Sigmoid colon (tissue), 7 donors: ENCODE data around the gene STK33. TPM values are rescaled to one million over a fixed set of nuclear protein-coding genes. Genes with fewer than 3 reads are reported as not detected.

Experiments used
- DNase-seq: peaks from one replicate; pipeline ENCODE4 v3.0.0-alpha.2; 2019
- H3K27ac ChIP-seq, 4 donors: fragments of 200-600 bp; sonication (generic); one replicate each; pipeline ENCODE4 v1.5.1; 2016 to 2019; ENCODE audit warnings: mild to moderate bottlenecking in 1 of 4
- H3K27me3 ChIP-seq, 3 donors: fragments of 200-600 bp; sonication (generic); one replicate each; pipeline ENCODE4 v1.5.1; 2019; ENCODE audit warnings: mild to moderate bottlenecking in 1 of 3
- H3K36me3 ChIP-seq, 4 donors: fragments of 200-600 bp; sonication (generic); one replicate each; pipeline ENCODE4 v1.5.1; 2016 to 2019
- H3K4me1 ChIP-seq, 4 donors: fragments of 200-600 bp; sonication (generic); one replicate each; pipeline ENCODE4 v1.5.1; 2017 to 2019
- H3K4me3 ChIP-seq, 4 donors: fragments of 200-600 bp; sonication (generic); one replicate each; pipeline ENCODE4 v1.5.1; 2017 to 2019; ENCODE audit warnings: mild to moderate bottlenecking in 2 of 4, moderate library complexity in 1 of 4
- H3K9me3 ChIP-seq, 4 donors: fragments of 200-600 bp in 3 of 4; sonication (generic) in 3 of 4; one replicate each; pipeline versions ENCODE4 v1.5.1 to v1.6.1; 2013 to 2019
- CTCF ChIP-seq, 4 experiments: fragments of 450-650 bp in 3 of 4; fragments of 200-600 bp in 1 of 4; IDR thresholded peaks; one replicate each; pipeline ENCODE4 v1.5.1; 2016 to 2019; ENCODE audit warnings: antibody characterized with exemption in 4 of 4, mild to moderate bottlenecking in 3 of 4, moderate library complexity in 2 of 4
- EP300 ChIP-seq, 4 donors: sonication (generic); formaldehyde crosslinking; IDR thresholded peaks; one replicate each; pipeline ENCODE4 v1.6.1; 2017; ENCODE audit warnings: antibody characterized with exemption in 4 of 4
- POLR2A ChIP-seq, 2 donors: fragments of 450-650 bp; IDR thresholded peaks; one replicate each; pipeline ENCODE4 v1.6.1; 2016; ENCODE audit warnings: antibody characterized with exemption in 2 of 2, mild to moderate bottlenecking in 2 of 2, moderate library complexity in 2 of 2
- POLR2AphosphoS5 ChIP-seq, 4 donors: sonication (generic); formaldehyde crosslinking; IDR thresholded peaks; one replicate each; pipeline ENCODE4 v1.6.1; 2017; ENCODE audit warnings: antibody characterized with exemption in 4 of 4
- WGBS, 2 donors: extraction: QIAGEN DNeasy Blood & Tissue Kit; methylation state at CpG; one replicate each; pipeline ENCODE4 v1.1.7; 2013; 5-methylcytosine and 5-hydroxymethylcytosine counted together
- intact Hi-C: fragments of 100-400 bp; cut with DNase I; formaldehyde crosslinking; loops from one replicate; pipeline ENCODE4 v1.15.1; 2023
- polyA plus RNA-seq, 3 donors: library from polyadenylated mRNA; stranded (reverse); fragments of 200-250 nt; gene quantifications; one replicate each; pipeline ENCODE4 v1.2.3, GENCODE V29; 2013
- total RNA-seq, 4 donors: library from RNA; depleted of rRNA; stranded (reverse); fragments of >200 nt; gene quantifications; one replicate each; pipeline ENCODE4 v1.1.0, GENCODE V29; 2016
- donor health status: healthy with polysubstance abuse.
- donor health status: Bipolar disorder and iron deficiency.
- donor health status: healthy.

The STK33 gene
- total and polyA plus RNA-seq, 7 donors = 2.0 to 23.8 (median 20.6) TPM; not detected in 2

DNA sequence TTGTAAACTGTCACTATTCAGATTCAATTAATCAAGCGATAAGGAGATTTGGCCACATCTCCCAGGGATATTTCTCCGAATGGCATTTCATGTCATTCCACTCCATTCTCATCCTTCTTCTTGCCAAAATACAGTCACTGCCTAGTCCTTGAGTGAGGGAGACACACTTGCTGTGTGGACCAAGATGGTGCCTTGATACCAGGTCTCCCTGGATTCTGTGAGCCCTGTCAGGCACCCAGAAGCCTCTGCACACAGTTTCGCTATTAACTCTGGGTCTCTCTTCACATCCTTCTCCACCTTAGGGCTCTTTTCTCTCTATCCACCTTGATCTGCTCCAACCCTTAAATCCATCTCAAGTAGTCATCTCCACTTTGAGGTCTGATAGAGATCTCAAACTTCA, 210.4 kb downstream of the STK33 start:
- intact Hi-C loops = no loop called here
- Histone ChIP-seq H3K4me1 (peaks cover 0 to 3% (median 1%) of the 10 kb centered on the region in 4 donors), H3K27me3 (no peaks in the 10 kb centered on the region), H3K36me3 (no peaks in the 10 kb centered on the region), H3K9me3 (no peaks in the 10 kb centered on the region), H3K4me3 (no peak overlapping the region), H3K27ac (peak overlapping the region in 1 of 4 donors; percentile 57)
- 94 to 97% methylated on average over 3 of the region's 3 CpGs for WGBS, 2 donors
- TF ChIP-seq POLR2AphosphoS5 (IDR thresholded peaks at IDR 0.05) (no peak), CTCF (IDR thresholded peaks at IDR 0.05) (no peak), EP300 (IDR thresholded peaks at IDR 0.05) (no peak), POLR2A (IDR thresholded peaks at IDR 0.05) (no peak)
- DNase-seq = no peak

DNA sequence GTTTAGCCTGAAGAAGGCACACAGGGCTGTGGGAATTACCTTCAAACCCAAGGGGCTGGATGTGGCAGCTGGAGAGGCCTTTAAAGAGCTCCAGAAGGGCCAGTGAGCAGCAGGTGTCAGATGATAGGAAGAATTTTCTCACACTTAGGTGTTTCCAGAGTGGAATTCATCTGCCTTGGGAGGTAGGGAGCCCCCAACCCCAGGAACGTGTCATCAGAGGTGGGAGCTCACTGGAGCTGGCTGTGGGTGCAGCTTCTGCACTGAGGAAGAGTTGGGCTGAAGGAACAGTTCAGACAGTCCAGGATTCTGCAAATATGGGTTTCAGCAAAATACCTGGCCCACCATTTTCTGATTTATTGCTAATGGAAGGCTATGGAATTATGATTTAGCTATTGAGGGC, 210.8 kb downstream of the STK33 start:
- H3K4me1 ChIP-seq = no peaks in the 10 kb centered on the region
- 68 to 73% methylated on average over 1 of the region's 1 CpG for WGBS, 2 donors
- H3K27ac ChIP-seq = peak overlapping the region in 1 of 4 donors; percentile 57
- TF ChIP-seq POLR2A (IDR thresholded peaks at IDR 0.05) (no peak), POLR2AphosphoS5 (IDR thresholded peaks at IDR 0.05) (no peak), CTCF (IDR thresholded peaks at IDR 0.05) (no peak), EP300 (IDR thresholded peaks at IDR 0.05) (no peak)
- no peak for DNase-seq
- intact Hi-C loops = no loop called here
- no peaks in the 10 kb centered on the region for H3K9me3 ChIP-seq
- H3K27me3 ChIP-seq = no peaks in the 10 kb centered on the region
- H3K4me3 ChIP-seq = no peak overlapping the region
- H3K36me3 ChIP-seq = no peaks in the 10 kb centered on the region

GRCh38 chr11:8382436-8383053, 211.5 kb downstream of the STK33 start:
- H3K27me3 ChIP-seq = no peaks in the 10 kb centered on the region
- no peak for DNase-seq
- no peaks in the 10 kb centered on the region for H3K4me1 ChIP-seq
- no peaks in the 10 kb centered on the region for H3K36me3 ChIP-seq
- intact Hi-C loops = no loop called here
- TF ChIP-seq POLR2AphosphoS5 (IDR thresholded peaks at IDR 0.05) (no peak), POLR2A (IDR thresholded peaks at IDR 0.05) (no peak), EP300 (IDR thresholded peaks at IDR 0.05) (no peak), CTCF (IDR thresholded peaks at IDR 0.05) (no peak)
- no peak overlapping the region for H3K4me3 ChIP-seq
- H3K27ac ChIP-seq = no peak overlapping the region
- H3K9me3 ChIP-seq = no peaks in the 10 kb centered on the region
- 90 to 91% methylated on average over 9 of the region's 9 CpGs for WGBS, 2 donors

DNA sequence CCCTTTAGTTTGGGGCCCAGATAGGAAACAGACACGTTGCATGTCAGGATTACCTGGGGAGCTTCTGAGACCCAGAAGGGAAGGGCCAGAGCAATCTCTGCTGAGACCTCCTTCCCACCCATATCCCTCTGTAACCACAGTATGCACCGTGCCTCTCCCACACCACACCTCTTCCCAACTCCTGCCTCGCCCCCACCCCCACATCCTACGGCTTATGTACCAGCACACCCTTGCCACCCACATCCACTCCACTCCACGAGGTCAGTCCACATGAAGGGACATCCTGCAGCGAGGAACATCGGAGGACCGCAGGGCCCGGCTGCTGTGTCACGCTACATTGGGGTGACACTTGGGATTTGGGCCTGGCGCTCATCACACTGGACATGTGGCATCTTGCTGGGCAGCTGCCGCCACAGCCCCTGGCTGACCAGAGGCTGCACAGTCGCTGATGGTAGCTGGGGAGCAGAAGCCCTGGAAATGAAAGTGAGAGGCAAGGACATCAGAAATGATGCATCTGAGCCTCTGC, 212.1 kb downstream of the STK33 start:
- no peaks in the 10 kb centered on the region for H3K4me1 ChIP-seq
- H3K9me3 ChIP-seq = no peaks in the 10 kb centered on the region
- H3K27me3 ChIP-seq = no peaks in the 10 kb centered on the region
- WGBS, 2 donors = 78 to 83% methylated on average over 13 of the region's 13 CpGs
- H3K4me3 ChIP-seq = no peak overlapping the region
- no peaks in the 10 kb centered on the region for H3K36me3 ChIP-seq
- no peak for DNase-seq
- TF ChIP-seq POLR2A (IDR thresholded peaks at IDR 0.05) (no peak), CTCF (IDR thresholded peaks at IDR 0.05) (no peak), EP300 (IDR thresholded peaks at IDR 0.05) (no peak), POLR2AphosphoS5 (IDR thresholded peaks at IDR 0.05) (no peak)
- intact Hi-C loops = no loop called here
- no peak overlapping the region for H3K27ac ChIP-seq

- Histone ChIP-seq H3K4me1 (no peaks in the 10 kb centered on the region), H3K36me3 (no peaks in the 10 kb centered on the region), H3K27me3 (no peaks in the 10 kb centered on the region), H3K4me3 (no peak overlapping the region), H3K27ac (no peak overlapping the region), H3K9me3 (no peaks in the 10 kb centered on the region)
- intact Hi-C loops = no loop called here
- TF ChIP-seq POLR2AphosphoS5 (IDR thresholded peaks at IDR 0.05) (no peak), EP300 (IDR thresholded peaks at IDR 0.05) (no peak), CTCF (IDR thresholded peaks at IDR 0.05) (no peak), POLR2A (IDR thresholded peaks at IDR 0.05) (no peak)
- DNase-seq = no peak
- 83 to 88% methylated on average over 6 of the region's 6 CpGs for WGBS, 2 donors
Measured at GRCh38 chr11:8381343-8381742, 212.7 kb downstream of the STK33 start.
